ENCODE results near the gene PRSS33.

The PRSS33 gene

GRCh38 chr16:2831203-2831602, 43.8 kb upstream of the PRSS33 start:
- TF ChIP-seq CTCF (IDR thresholded peaks at IDR 0.05; ENCODE audit: insufficient read depth, low read length, poor library complexity, severe bottlenecking), result no peak
- no peaks in the 10 kb centered on the region for H3K36me3 ChIP-seq (ENCODE audit: control insufficient read depth, insufficient read depth, low read length)
- H3K4me3 ChIP-seq (replicated peaks; ENCODE audit: low read depth, low read length), result no peak overlapping the region
- DNase-seq (ENCODE audit: extremely low read depth, insufficient read length), result no peak
- no peaks in the 10 kb centered on the region for H3K27me3 ChIP-seq (replicated peaks; ENCODE audit: control insufficient read depth, insufficient read depth, low read length)

GRCh38 chr16:2830355-2830695, 43.0 kb upstream of the PRSS33 start:
- TF ChIP-seq CTCF (IDR thresholded peaks at IDR 0.05; ENCODE audit: insufficient read depth, low read length, poor library complexity, severe bottlenecking), result no peak
- H3K36me3 ChIP-seq (ENCODE audit: control insufficient read depth, insufficient read depth, low read length), result no peaks in the 10 kb centered on the region
- DNase-seq (ENCODE audit: extremely low read depth, insufficient read length), result no peak
- peak overlapping the region; percentile 1 for H3K4me3 ChIP-seq (replicated peaks; ENCODE audit: low read depth, low read length)
- no peaks in the 10 kb centered on the region for H3K27me3 ChIP-seq (replicated peaks; ENCODE audit: control insufficient read depth, insufficient read depth, low read length)

GRCh38 chr16:2829501-2830354, 42.4 kb upstream of the PRSS33 start, which contains the start of gene ZG16B:
Gene ZG16B (plus strand): TSS chr16:2830303. CDS start chr16:2830442, 139 bp downstream.
- H3K36me3 ChIP-seq (ENCODE audit: control insufficient read depth, insufficient read depth, low read length), result no peaks in the 10 kb centered on the region
- H3K4me3 ChIP-seq (replicated peaks; ENCODE audit: low read depth, low read length), result peak within 1 kb of the TSS; percentile 1
- H3K27me3 ChIP-seq (replicated peaks; ENCODE audit: control insufficient read depth, insufficient read depth, low read length), result no peaks in the 10 kb centered on the region; the same call in 1 of the 2 replicates
- DNase-seq (ENCODE audit: extremely low read depth, insufficient read length), result no peak
- no peak for TF ChIP-seq CTCF (IDR thresholded peaks at IDR 0.05; ENCODE audit: insufficient read depth, low read length, poor library complexity, severe bottlenecking)

GRCh38 chr16:2828876-2829430, 41.6 kb upstream of the PRSS33 start:
- no peaks in the 10 kb centered on the region; the same call in 1 of the 2 replicates for H3K27me3 ChIP-seq (replicated peaks; ENCODE audit: control insufficient read depth, insufficient read depth, low read length)
- no peaks in the 10 kb centered on the region for H3K36me3 ChIP-seq (ENCODE audit: control insufficient read depth, insufficient read depth, low read length)
- DNase-seq (ENCODE audit: extremely low read depth, insufficient read length), result no peak
- H3K4me3 ChIP-seq (replicated peaks; ENCODE audit: low read depth, low read length), result no peak overlapping the region
- TF ChIP-seq CTCF (IDR thresholded peaks at IDR 0.05; ENCODE audit: insufficient read depth, low read length, poor library complexity, severe bottlenecking), result no peak

- no peaks in the 10 kb centered on the region for H3K36me3 ChIP-seq (ENCODE audit: control insufficient read depth, insufficient read depth, low read length)
- no peaks in the 10 kb centered on the region; the same call in 1 of the 2 replicates for H3K27me3 ChIP-seq (replicated peaks; ENCODE audit: control insufficient read depth, insufficient read depth, low read length)
- H3K4me3 ChIP-seq (replicated peaks; ENCODE audit: low read depth, low read length), result no peak overlapping the region
- no peak for TF ChIP-seq CTCF (IDR thresholded peaks at IDR 0.05; ENCODE audit: insufficient read depth, low read length, poor library complexity, severe bottlenecking)
- DNase-seq (ENCODE audit: extremely low read depth, insufficient read length), result no peak
Measured at GRCh38 chr16:2828521-2828840, 41.1 kb upstream of the PRSS33 start.

Data from GM06990 (cell line).